ENCODE results near the gene ENOSF1. TPM values are rescaled to one million over a fixed set of nuclear protein-coding genes. Genes with fewer than 3 reads are reported as not detected.
A peak's percentile ranks its signal among the peaks of the same experiment; 100 is the strongest.

The ENOSF1 gene
- total and polyA plus RNA-seq, 7 experiments from 2014 or later = 12.2 to 137 (median 86.5) TPM

DNA sequence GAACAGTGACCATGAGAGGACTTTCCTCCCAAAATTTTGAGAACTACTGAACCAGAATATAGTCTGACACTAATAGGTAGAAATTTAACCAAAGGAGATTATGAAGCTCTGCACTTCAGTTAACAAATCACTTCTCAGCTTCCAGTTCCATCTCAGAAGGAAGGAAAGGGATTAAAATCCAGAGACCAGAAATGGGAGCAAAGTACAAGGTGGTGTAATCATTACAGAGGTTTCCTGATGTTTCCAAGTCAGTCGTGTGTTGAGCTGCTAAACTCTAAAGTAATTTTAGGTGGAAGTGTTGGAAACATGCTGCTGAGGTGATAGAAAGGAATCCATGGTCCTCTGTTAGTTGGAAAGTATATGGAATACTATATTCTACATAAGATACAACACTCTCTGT lies 44.2 kb downstream of the ENOSF1 start:
- Histone ChIP-seq H3K27me3 (ENCODE audit: control insufficient read depth in 2 of 2, insufficient read depth in 2 of 2, low read length in 2 of 2) (no peaks in the 10 kb centered on the region), H3K36me3 (ENCODE audit: control insufficient read depth in 2 of 3, insufficient read depth in 3 of 3, low read length in 3 of 3) (peaks cover 0 to 23% (median 9%) of the 10 kb centered on the region in 3 experiments), H3K9me3 (ENCODE audit: control insufficient read depth in 2 of 3, low read length in 3 of 3) (no peaks in the 10 kb centered on the region), H3K27ac (ENCODE audit: low read depth, low read length) (no peak overlapping the region), H3K4me1 (ENCODE audit: control insufficient read depth in 2 of 2, insufficient read depth in 2 of 2, low read length in 2 of 2) (no peaks in the 10 kb centered on the region), H3K4me3 (ENCODE audit: low read length) (no peak overlapping the region)
- DNase-seq (no peak), ATAC-seq (no peak)
- Mint-ChIP-seq H3K36me3 (peaks cover 7 to 47% (median 42%) of the 10 kb centered on the region in 5 donors), H3K4me1 (peaks cover 0 to 29% (median 0%) of the 10 kb centered on the region in 7 donors), H3K27me3 (no peaks in the 10 kb centered on the region), H3K9me3 (peaks cover 0 to 18% (median 2%) of the 10 kb centered on the region in 11 donors), H3K27ac (peak overlapping the region in 2 of 9 donors; percentile 20 to 31), H3K4me3 (no peak overlapping the region)
- intact Hi-C loops (cut with micrococcal nuclease) = no loop called here
- POLR2A ChIA-PET = no interaction called here
- CTCF ChIA-PET = no interaction called here

GRCh38 chr18:666628-667027 lies 45.8 kb downstream of the ENOSF1 start:
- H3K36me3 Mint-ChIP-seq = peaks cover 7 to 50% (median 34%) of the 10 kb centered on the region in 5 donors
- ChIA-PET CTCF (no interaction called here), POLR2A (no interaction called here)
- Histone ChIP-seq H3K27ac (ENCODE audit: low read depth, low read length) (no peak overlapping the region), H3K4me3 (ENCODE audit: low read length) (no peak overlapping the region), H3K4me1 (ENCODE audit: control insufficient read depth in 2 of 2, insufficient read depth in 2 of 2, low read length in 2 of 2) (no peaks in the 10 kb centered on the region), H3K36me3 (ENCODE audit: control insufficient read depth in 2 of 3, insufficient read depth in 3 of 3, low read length in 3 of 3) (peaks cover 0 to 12% (median 0%) of the 10 kb centered on the region in 3 experiments), H3K9me3 (ENCODE audit: control insufficient read depth in 2 of 3, low read length in 3 of 3) (no peaks in the 10 kb centered on the region), H3K27me3 (ENCODE audit: control insufficient read depth in 2 of 2, insufficient read depth in 2 of 2, low read length in 2 of 2) (no peaks in the 10 kb centered on the region)
- intact Hi-C loops (cut with micrococcal nuclease) = no loop called here
- ATAC-seq = no peak
- H3K4me3 Mint-ChIP-seq = no peak overlapping the region
- H3K9me3 Mint-ChIP-seq = peaks cover 0 to 22% (median 4%) of the 10 kb centered on the region in 11 donors
- H3K27ac Mint-ChIP-seq = no peak overlapping the region
- no peak for DNase-seq
- H3K27me3 Mint-ChIP-seq = no peaks in the 10 kb centered on the region
- peaks cover 0 to 28% (median 0%) of the 10 kb centered on the region in 7 donors for H3K4me1 Mint-ChIP-seq

- H3K4me1 Mint-ChIP-seq = peaks cover 0 to 29% (median 0%) of the 10 kb centered on the region in 7 donors
- ChIA-PET POLR2A (no interaction called here), CTCF (no interaction called here)
- H3K27ac Mint-ChIP-seq = peak overlapping the region in 1 of 9 donors; percentile 49
- Histone ChIP-seq H3K27me3 (ENCODE audit: control insufficient read depth in 2 of 2, insufficient read depth in 2 of 2, low read length in 2 of 2) (no peaks in the 10 kb centered on the region), H3K4me1 (ENCODE audit: control insufficient read depth in 2 of 2, insufficient read depth in 2 of 2, low read length in 2 of 2) (no peaks in the 10 kb centered on the region), H3K9me3 (ENCODE audit: control insufficient read depth in 2 of 3, low read length in 3 of 3) (no peaks in the 10 kb centered on the region), H3K36me3 (ENCODE audit: control insufficient read depth in 2 of 3, insufficient read depth in 3 of 3, low read length in 3 of 3) (peaks cover 0 to 12% (median 0%) of the 10 kb centered on the region in 3 experiments), H3K4me3 (ENCODE audit: low read length) (no peak overlapping the region), H3K27ac (ENCODE audit: low read depth, low read length) (no peak overlapping the region)
- peak overlapping the region in 1 of 10 donors; percentile 9 for H3K4me3 Mint-ChIP-seq
- peaks cover 0 to 4% (median 0%) of the 10 kb centered on the region in 5 donors for H3K27me3 Mint-ChIP-seq
- ATAC-seq (no peak), DNase-seq (no peak)
- peaks cover 10 to 52% (median 32%) of the 10 kb centered on the region in 5 donors for H3K36me3 Mint-ChIP-seq
- peaks cover 1 to 26% (median 6%) of the 10 kb centered on the region in 11 donors for H3K9me3 Mint-ChIP-seq
- intact Hi-C loops (cut with micrococcal nuclease) = no loop called here
Observed at GRCh38 chr18:666177-666576, 46.3 kb downstream of the ENOSF1 start.

DNA sequence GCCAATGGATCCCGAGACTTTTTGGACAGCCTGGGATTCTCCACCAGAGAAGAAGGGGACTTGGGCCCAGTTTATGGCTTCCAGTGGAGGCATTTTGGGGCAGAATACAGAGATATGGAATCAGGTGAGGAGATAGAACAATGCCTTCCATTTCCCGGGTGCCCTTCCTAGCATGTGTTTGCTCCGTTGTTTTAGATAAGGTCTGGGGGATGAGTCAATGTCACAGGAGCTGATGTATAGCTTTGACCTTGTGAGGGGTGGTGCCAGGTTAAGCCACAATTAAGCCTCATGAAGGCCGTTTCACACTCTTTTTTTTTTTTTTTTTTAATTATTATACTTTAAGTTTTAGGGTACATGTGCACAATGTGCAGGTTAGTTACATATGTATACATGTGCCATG lies 50.2 kb downstream of the ENOSF1 start:
- Histone ChIP-seq H3K36me3 (ENCODE audit: control insufficient read depth in 2 of 3, insufficient read depth in 3 of 3, low read length in 3 of 3) (no peaks in the 10 kb centered on the region), H3K27ac (ENCODE audit: low read depth, low read length) (no peak overlapping the region), H3K4me1 (ENCODE audit: control insufficient read depth in 2 of 2, insufficient read depth in 2 of 2, low read length in 2 of 2) (peaks cover 0 to 5% of the 10 kb centered on the region in 2 donors), H3K9me3 (ENCODE audit: control insufficient read depth in 2 of 3, low read length in 3 of 3) (no peaks in the 10 kb centered on the region), H3K4me3 (ENCODE audit: low read length) (no peak overlapping the region), H3K27me3 (ENCODE audit: control insufficient read depth in 2 of 2, insufficient read depth in 2 of 2, low read length in 2 of 2) (peaks cover 0 to 5% of the 10 kb centered on the region in 2 donors)
- DNase-seq (no peak), ATAC-seq (no peak)
- POLR2A ChIA-PET = no interaction called here
- peaks cover 0 to 55% (median 3%) of the 10 kb centered on the region in 5 donors for H3K36me3 Mint-ChIP-seq
- H3K27me3 Mint-ChIP-seq = peaks cover 0 to 18% (median 11%) of the 10 kb centered on the region in 5 donors
- intact Hi-C loops (cut with micrococcal nuclease) = no loop called here
- peaks cover 0 to 42% (median 9%) of the 10 kb centered on the region in 7 donors for H3K4me1 Mint-ChIP-seq
- no peak overlapping the region for H3K27ac Mint-ChIP-seq
- CTCF ChIA-PET = no interaction called here
- H3K9me3 Mint-ChIP-seq = peaks cover 0 to 14% (median 6%) of the 10 kb centered on the region in 11 donors
- no peak overlapping the region for H3K4me3 Mint-ChIP-seq

GRCh38 chr18:659597-659996 lies 52.8 kb downstream of the ENOSF1 start:
- H3K9me3 ChIP-seq (ENCODE audit: control insufficient read depth in 2 of 3, low read length in 3 of 3) = no peaks in the 10 kb centered on the region
- CTCF ChIA-PET = no interaction called here
- Mint-ChIP-seq H3K9me3 (peaks cover 0 to 14% (median 5%) of the 10 kb centered on the region in 11 donors), H3K4me3 (peak overlapping the region; percentile 2 to 96 (median 83)), H3K27ac (peak overlapping the region in 1 of 9 donors; percentile 94), H3K36me3 (peaks cover 3 to 44% (median 4%) of the 10 kb centered on the region in 5 donors), H3K4me1 (peaks cover 0 to 51% (median 10%) of the 10 kb centered on the region in 7 donors), H3K27me3 (peaks cover 0 to 31% (median 29%) of the 10 kb centered on the region in 5 donors)
- H3K36me3 ChIP-seq (ENCODE audit: control insufficient read depth in 2 of 3, insufficient read depth in 3 of 3, low read length in 3 of 3) = no peaks in the 10 kb centered on the region
- POLR2A ChIA-PET = no interaction called here
- ATAC-seq (no peak), DNase-seq (no peak)
- H3K27me3 ChIP-seq (ENCODE audit: control insufficient read depth in 2 of 2, insufficient read depth in 2 of 2, low read length in 2 of 2) = peaks cover 0 to 5% of the 10 kb centered on the region in 2 donors
- H3K4me3 ChIP-seq (ENCODE audit: low read length) = no peak overlapping the region
- intact Hi-C loops (cut with micrococcal nuclease) = loop anchor here in 1 of 2 donors (2.0 kb wide), 4 partner anchors 23 to 153 kb away; partner anchors contain the start of genes CLUL1 and YES1
- peaks cover 0 to 5% of the 10 kb centered on the region in 2 donors for H3K4me1 ChIP-seq (ENCODE audit: control insufficient read depth in 2 of 2, insufficient read depth in 2 of 2, low read length in 2 of 2)
- H3K27ac ChIP-seq (ENCODE audit: low read depth, low read length) = no peak overlapping the region

DNA sequence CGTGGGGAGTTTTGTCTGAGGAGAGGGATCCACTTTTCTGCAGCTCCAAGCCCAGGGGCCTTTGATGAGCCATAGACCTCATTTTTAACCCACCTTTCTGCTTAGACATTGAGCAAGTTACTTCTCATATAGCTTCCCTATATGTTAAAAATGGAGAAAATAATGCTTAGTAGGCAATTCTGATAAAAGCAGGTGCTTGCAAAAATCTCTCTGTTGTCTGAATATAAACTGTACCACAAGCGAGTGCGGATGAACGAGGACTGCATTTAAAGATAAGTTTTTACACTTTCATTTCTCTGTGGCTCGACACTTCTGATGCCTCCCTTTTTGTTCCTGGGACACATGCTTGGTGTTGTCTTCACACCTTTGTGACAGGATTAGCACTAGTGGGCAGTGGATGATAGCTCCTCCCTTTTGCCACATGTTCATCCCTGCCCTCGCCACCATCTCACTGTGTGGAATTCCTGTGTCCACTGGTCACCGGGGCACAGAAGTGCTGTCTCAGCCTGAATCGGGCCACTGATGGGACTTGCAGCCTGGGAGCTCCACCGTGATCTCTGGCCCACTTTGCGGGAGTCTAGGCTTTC lies 53.4 kb downstream of the ENOSF1 start:
- Histone ChIP-seq H3K4me1 (ENCODE audit: control insufficient read depth in 2 of 2, insufficient read depth in 2 of 2, low read length in 2 of 2) (peaks cover 0 to 5% of the 10 kb centered on the region in 2 donors), H3K27me3 (ENCODE audit: control insufficient read depth in 2 of 2, insufficient read depth in 2 of 2, low read length in 2 of 2) (peaks cover 0 to 5% of the 10 kb centered on the region in 2 donors), H3K4me3 (ENCODE audit: low read length) (peak overlapping the region; percentile 79), H3K36me3 (ENCODE audit: control insufficient read depth in 2 of 3, insufficient read depth in 3 of 3, low read length in 3 of 3) (no peaks in the 10 kb centered on the region), H3K27ac (ENCODE audit: low read depth, low read length) (no peak overlapping the region), H3K9me3 (ENCODE audit: control insufficient read depth in 2 of 3, low read length in 3 of 3) (no peaks in the 10 kb centered on the region)
- POLR2A ChIA-PET = no interaction called here
- no peak for DNase-seq
- intact Hi-C loops (cut with micrococcal nuclease) = loop anchor here in 1 of 2 donors (1.0 to 2.0 kb wide), 7 partner anchors 9 to 392 kb away; partner anchors contain the start of genes CLUL1 and YES1
- peak overlapping the region; percentile 81 to 96 (median 83) for H3K4me3 Mint-ChIP-seq
- peaks cover 0 to 37% (median 30%) of the 10 kb centered on the region in 5 donors for H3K27me3 Mint-ChIP-seq
- CTCF ChIA-PET = no interaction called here
- H3K27ac Mint-ChIP-seq = peak overlapping the region in 2 of 9 donors; percentile 49 to 94
- peaks cover 0 to 51% (median 10%) of the 10 kb centered on the region in 7 donors for H3K4me1 Mint-ChIP-seq
- peaks cover 3 to 44% (median 4%) of the 10 kb centered on the region in 5 donors for H3K36me3 Mint-ChIP-seq
- ATAC-seq = no peak
- H3K9me3 Mint-ChIP-seq = peaks cover 0 to 14% (median 5%) of the 10 kb centered on the region in 11 donors
